Peyer's patch (tissue), 4 donors: ENCODE results near the gene CLEC16A.

Source experiments
- POLR2A ChIP-seq, 2 donors: fragments of 450-650 bp; IDR thresholded peaks; one replicate each; pipeline ENCODE4 v1.5.1; 2017; ENCODE audit warnings: antibody characterized with exemption in 2 of 2, mild to moderate bottlenecking in 2 of 2, moderate library complexity in 2 of 2
- TF ChIP-seq, protein P1 (sequence below), 6 experiments: fragments of 450-650 bp in 4 of 6; fragments of 200-600 bp in 2 of 6; sonication (generic) in 1 of 6; IDR thresholded peaks; one replicate each; pipeline ENCODE4 v1.5.1; 2017 to 2019; ENCODE audit warnings: antibody characterized with exemption in 6 of 6, mild to moderate bottlenecking in 3 of 6, moderate library complexity in 1 of 6

DNA sequence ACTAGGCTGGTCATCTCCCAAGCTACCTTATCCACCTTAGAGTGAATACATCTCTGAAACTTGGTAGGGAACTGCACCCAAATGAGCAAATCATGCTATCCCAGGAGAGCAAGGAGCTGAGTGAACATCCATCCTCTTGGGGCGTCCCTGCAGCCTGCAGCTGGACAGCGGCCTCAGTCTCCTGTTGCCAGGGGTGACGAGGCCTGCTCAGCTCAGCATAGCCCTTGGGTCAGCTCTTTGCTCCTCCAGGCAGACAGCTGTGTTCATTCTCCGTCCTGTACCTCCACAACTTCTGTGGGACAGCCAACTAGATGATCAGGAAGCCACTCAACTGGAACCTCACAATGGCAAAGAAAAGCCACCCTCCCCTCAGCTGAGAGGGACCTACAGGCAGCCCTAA, 199.8 kb downstream of the CLEC16A start:
- TF ChIP-seq POLR2A (IDR thresholded peaks at IDR 0.05): no peak
- TF ChIP-seq, protein P1, sequence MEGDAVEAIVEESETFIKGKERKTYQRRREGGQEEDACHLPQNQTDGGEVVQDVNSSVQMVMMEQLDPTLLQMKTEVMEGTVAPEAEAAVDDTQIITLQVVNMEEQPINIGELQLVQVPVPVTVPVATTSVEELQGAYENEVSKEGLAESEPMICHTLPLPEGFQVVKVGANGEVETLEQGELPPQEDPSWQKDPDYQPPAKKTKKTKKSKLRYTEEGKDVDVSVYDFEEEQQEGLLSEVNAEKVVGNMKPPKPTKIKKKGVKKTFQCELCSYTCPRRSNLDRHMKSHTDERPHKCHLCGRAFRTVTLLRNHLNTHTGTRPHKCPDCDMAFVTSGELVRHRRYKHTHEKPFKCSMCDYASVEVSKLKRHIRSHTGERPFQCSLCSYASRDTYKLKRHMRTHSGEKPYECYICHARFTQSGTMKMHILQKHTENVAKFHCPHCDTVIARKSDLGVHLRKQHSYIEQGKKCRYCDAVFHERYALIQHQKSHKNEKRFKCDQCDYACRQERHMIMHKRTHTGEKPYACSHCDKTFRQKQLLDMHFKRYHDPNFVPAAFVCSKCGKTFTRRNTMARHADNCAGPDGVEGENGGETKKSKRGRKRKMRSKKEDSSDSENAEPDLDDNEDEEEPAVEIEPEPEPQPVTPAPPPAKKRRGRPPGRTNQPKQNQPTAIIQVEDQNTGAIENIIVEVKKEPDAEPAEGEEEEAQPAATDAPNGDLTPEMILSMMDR (IDR thresholded peaks at IDR 0.05): no peak
